KMS-11 (cell line): ENCODE data around the gene HDLBP.

Source experiments
- H2AFZ ChIP-seq: fragments of 200-600 bp; sonication (generic); 2 replicates; pipeline ENCODE4 v1.6.1; 2016; ENCODE audit warnings: antibody characterized with exemption, mixed run types, low read depth
- H3K27ac ChIP-seq: fragments of 200-600 bp; sonication (generic); 2 replicates; pipeline ENCODE4 v1.6.1; 2016; ENCODE audit warnings: mild to moderate bottlenecking, mixed run types
- H3K27me3 ChIP-seq: fragments of 200-600 bp; sonication (generic); 2 replicates; pipeline ENCODE4 v1.6.1; 2017; ENCODE audit warnings: mild to moderate bottlenecking, low read depth, mixed run types, moderate library complexity; ENCODE audit not compliant: insufficient read depth
- H3K36me3 ChIP-seq: fragments of 200-600 bp; sonication (generic); 2 replicates; pipeline ENCODE4 v1.6.1; 2017; ENCODE audit warnings: mild to moderate bottlenecking, mixed run types; ENCODE audit not compliant: insufficient read depth
- H3K4me1 ChIP-seq: fragments of 200-600 bp; sonication (generic); 2 replicates; pipeline ENCODE4 v1.6.1; 2016; ENCODE audit warnings: mild to moderate bottlenecking, low read depth, mixed run types; ENCODE audit not compliant: poor library complexity, severe bottlenecking
- H3K4me2 ChIP-seq: fragments of 200-600 bp; sonication (generic); 2 replicates; pipeline ENCODE4 v1.7.0; 2016; ENCODE audit warnings: mild to moderate bottlenecking, mixed run types
- H3K4me3 ChIP-seq: fragments of 200-600 bp; sonication (generic); IDR thresholded peaks from 2 replicates; pipeline ENCODE4 v1.6.1; 2017; ENCODE audit warnings: low read depth, low read length, mixed read lengths; ENCODE audit not compliant: insufficient read depth
- H3K79me2 ChIP-seq: fragments of 200-600 bp; sonication (generic); 2 replicates; pipeline ENCODE4 v1.6.1; 2016; ENCODE audit warnings: low read depth, mixed run types; ENCODE audit not compliant: insufficient read depth
- H3K9ac ChIP-seq: fragments of 200-600 bp; sonication (generic); 2 replicates; pipeline ENCODE4 v1.6.1; 2016; ENCODE audit warnings: mild to moderate bottlenecking, mixed run types
- H4K20me1 ChIP-seq: fragments of 200-600 bp; sonication (generic); 2 replicates; pipeline ENCODE4 v1.6.1; 2016; ENCODE audit warnings: mild to moderate bottlenecking, mixed run types; ENCODE audit not compliant: insufficient read depth
- CTCF ChIP-seq: fragments of 200-600 bp; sonication (generic); conservative IDR thresholded peaks from 2 replicates; pipeline ENCODE4 v1.6.1; 2017; ENCODE audit warnings: low read depth, mild to moderate bottlenecking, antibody characterized with exemption, low read length, moderate library complexity, mixed read lengths

HDLBP gene

DNA sequence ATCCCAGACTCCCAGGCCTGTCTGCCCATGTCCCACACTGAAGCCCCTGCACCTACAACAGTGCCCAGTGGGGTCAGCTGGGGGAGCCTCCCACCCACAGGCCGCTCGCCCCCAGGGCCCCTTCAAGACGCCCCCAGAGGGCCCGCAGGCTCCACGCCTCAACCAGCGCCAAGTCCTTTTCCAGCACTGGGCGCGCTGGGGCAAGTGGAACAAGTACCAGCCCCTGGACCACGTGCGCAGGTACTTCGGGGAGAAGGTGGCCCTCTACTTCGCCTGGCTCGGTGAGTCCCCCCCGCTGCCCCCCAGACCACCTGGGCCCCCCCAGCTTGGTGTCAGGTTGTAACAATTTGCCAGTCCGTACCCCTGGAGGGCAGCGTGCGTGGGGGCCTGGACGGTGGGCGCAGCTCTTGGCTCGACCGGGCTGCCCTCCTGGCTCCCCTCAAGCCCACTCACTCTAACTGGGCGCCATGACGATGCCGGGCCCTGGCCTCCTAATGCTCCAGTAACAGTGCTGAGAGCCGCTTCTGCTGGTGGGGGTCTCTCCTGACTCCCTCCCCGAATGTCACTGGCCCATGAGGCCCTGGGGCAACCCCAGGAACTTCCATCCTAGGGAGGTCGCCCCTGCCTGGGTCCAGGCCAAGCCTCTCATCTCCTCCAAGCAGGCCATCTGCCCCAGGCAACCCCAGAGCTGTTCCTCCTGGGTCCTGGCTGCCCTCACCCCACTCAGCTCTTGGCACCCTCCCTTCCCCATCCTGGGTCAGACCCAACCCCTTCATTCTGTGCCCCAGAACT, 112.1 kb downstream of the HDLBP start:
- Histone ChIP-seq H3K4me3 (no peak overlapping the region), H3K9ac (no peak overlapping the region), H3K79me2 (no peaks in the 10 kb centered on the region), H3K36me3 (no peaks in the 10 kb centered on the region), H3K27ac (no peak overlapping the region), H3K27me3 (peaks cover 10% of the 10 kb centered on the region), H3K4me2 (no peak overlapping the region), H4K20me1 (no peaks in the 10 kb centered on the region), H2AFZ (no peak overlapping the region), H3K4me1 (no peaks in the 10 kb centered on the region)
- TF ChIP-seq CTCF = no peak

DNA sequence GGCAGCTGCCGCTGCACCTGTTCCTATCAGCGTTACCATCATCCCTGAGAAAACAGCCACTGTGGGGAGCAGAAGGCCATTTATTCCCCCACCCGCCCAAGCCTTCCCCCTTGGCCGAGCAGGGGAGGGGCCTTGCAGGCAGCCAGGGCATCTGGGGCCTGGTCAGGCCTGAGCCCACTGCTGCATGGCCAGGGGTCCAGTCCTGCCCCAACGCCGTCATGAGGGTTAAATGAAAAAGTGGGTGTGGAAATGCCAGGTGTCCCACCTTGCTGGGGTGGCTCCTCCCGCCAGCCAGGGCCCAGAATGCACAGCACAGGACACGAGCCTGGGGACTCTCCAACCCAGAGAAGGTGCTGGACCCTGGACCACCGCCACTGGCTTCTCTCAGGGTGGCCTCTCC, 112.8 kb downstream of the HDLBP start:
- no peaks in the 10 kb centered on the region for H4K20me1 ChIP-seq
- H3K4me3 ChIP-seq = no peak overlapping the region
- no peak overlapping the region for H3K4me2 ChIP-seq
- H3K79me2 ChIP-seq = no peaks in the 10 kb centered on the region
- H2AFZ ChIP-seq = no peak overlapping the region
- no peak overlapping the region for H3K9ac ChIP-seq
- no peak overlapping the region for H3K27ac ChIP-seq
- no peak for TF ChIP-seq CTCF
- H3K27me3 ChIP-seq = peaks cover 5% of the 10 kb centered on the region; the same call in 1 of the 2 replicates
- no peaks in the 10 kb centered on the region for H3K36me3 ChIP-seq
- no peaks in the 10 kb centered on the region for H3K4me1 ChIP-seq

DNA sequence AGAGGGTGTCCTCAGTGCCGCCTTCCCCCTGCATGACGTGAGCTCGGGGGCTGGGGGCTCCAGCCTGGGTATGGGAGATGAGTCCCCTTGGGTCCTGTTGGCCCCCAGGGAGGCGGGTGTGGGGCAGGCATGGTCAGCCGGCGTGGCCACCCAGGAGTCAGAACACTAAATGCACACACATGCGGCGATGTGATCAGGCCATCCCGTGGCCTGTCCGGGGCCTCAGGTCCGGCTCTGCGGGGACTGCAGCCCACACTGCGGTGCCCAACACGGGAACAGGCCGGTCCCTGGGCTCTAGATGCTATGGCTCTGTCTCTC, 113.2 kb downstream of the HDLBP start:
- H2AFZ ChIP-seq = no peak overlapping the region
- H3K4me2 ChIP-seq = no peak overlapping the region
- no peaks in the 10 kb centered on the region for H3K36me3 ChIP-seq
- H3K4me3 ChIP-seq = no peak overlapping the region
- no peaks in the 10 kb centered on the region for H3K4me1 ChIP-seq
- H3K9ac ChIP-seq = no peak overlapping the region
- peaks cover 2% of the 10 kb centered on the region; the same call in 1 of the 2 replicates for H3K27me3 ChIP-seq
- no peaks in the 10 kb centered on the region for H4K20me1 ChIP-seq
- no peak overlapping the region for H3K27ac ChIP-seq
- no peaks in the 10 kb centered on the region for H3K79me2 ChIP-seq
- TF ChIP-seq CTCF = no peak

DNA sequence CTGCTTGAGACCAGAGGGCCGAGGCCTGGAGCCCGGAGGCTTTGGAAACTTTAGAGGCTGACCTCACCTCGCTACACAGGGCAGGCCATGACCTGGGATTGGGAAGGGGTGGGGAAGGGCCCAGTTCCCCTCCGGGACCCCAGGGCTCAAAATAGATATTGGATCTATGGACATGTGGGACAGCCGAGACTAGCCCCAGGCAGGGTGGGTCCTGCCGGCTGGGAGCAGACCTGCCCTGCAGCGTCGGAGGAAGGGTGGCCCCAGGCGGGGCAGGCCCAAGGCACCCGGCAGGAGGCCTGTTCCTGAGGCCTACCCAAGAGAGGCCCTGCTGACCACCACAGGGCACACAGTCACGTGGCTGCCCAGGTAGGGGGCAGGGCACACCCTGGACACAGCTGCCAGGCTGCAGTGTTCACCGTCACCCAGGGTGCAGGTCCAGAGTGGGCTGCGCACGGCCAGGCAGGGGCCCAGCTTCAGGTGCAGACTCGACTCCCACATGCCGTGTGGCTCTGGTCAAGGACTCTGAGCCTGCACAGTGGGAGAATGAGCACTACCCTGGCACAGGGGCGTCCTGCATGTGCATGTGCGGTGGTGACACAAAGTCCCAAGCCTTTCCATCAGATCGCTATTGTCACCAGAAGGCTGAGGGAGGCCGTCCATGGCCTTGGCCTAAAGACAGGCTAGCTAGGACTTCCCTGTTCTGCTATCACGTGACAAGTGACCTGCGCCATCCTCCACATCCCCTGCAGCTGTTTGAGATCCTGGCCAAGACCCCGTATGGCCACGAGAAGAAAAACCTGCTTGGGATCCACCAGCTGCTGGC, 113.8 kb downstream of the HDLBP start:
- no peaks in the 10 kb centered on the region for H4K20me1 ChIP-seq
- no peak for TF ChIP-seq CTCF
- H2AFZ ChIP-seq = no peak overlapping the region
- no peaks in the 10 kb centered on the region for H3K79me2 ChIP-seq
- H3K27me3 ChIP-seq = no peaks in the 10 kb centered on the region
- H3K4me2 ChIP-seq = no peak overlapping the region
- no peak overlapping the region for H3K27ac ChIP-seq
- no peak overlapping the region for H3K9ac ChIP-seq
- H3K4me1 ChIP-seq = no peaks in the 10 kb centered on the region
- no peak overlapping the region for H3K4me3 ChIP-seq
- H3K36me3 ChIP-seq = no peaks in the 10 kb centered on the region
